RWPE2 (cell line): ENCODE data around the gene ADAT1.

ENCODE experiments used
- ATAC-seq: fragments of 200-7000 bp; cut with Tn5 transposase; 3 replicates; pipeline ENCODE4 v1.9.1; 2021; ENCODE audit warnings: low read depth
- DNase-seq: peaks from one replicate; pipeline ENCODE4 v3.0.0-alpha.2; 2020; ENCODE audit warnings: low spot score
- H3K27ac ChIP-seq: fragments of 450-650 bp; 2 replicates; pipeline ENCODE4 v1.5.1; 2017; ENCODE audit warnings: mild to moderate bottlenecking; ENCODE audit not compliant: poor library complexity, severe bottlenecking
- H3K27me3 ChIP-seq: fragments of 250-450 bp; sonication (Bioruptor Pico); 2 replicates; pipeline ENCODE4 v1.5.1; 2021; ENCODE audit warnings: mild to moderate bottlenecking, moderate library complexity; ENCODE audit not compliant: insufficient read depth, poor library complexity, severe bottlenecking
- H3K36me3 ChIP-seq: fragments of 250-450 bp; sonication (Bioruptor Pico); 2 replicates; pipeline ENCODE4 v1.5.1; 2020; ENCODE audit warnings: low read depth, mild to moderate bottlenecking, moderate library complexity
- H3K4me1 ChIP-seq: fragments of 250-450 bp; sonication (Bioruptor Pico); 2 replicates; pipeline ENCODE4 v1.5.1; 2021; ENCODE audit warnings: mild to moderate bottlenecking, moderate library complexity; ENCODE audit not compliant: insufficient read depth, poor library complexity, severe bottlenecking
- H3K4me3 ChIP-seq: fragments of 250-450 bp; sonication (Bioruptor Pico); 2 replicates; pipeline ENCODE4 v1.5.1; 2021; ENCODE audit warnings: mild to moderate bottlenecking, moderate library complexity; ENCODE audit not compliant: severe bottlenecking
- H3K9me3 ChIP-seq: fragments of 250-450 bp; sonication (Bioruptor Pico); 2 replicates; pipeline ENCODE4 v1.5.1; 2021; ENCODE audit warnings: mild to moderate bottlenecking, moderate library complexity; ENCODE audit not compliant: severe bottlenecking
- CTCF ChIP-seq: fragments of 450-650 bp; IDR thresholded peaks from one replicate; pipeline ENCODE4 v1.5.1; 2017; ENCODE audit warnings: mild to moderate bottlenecking, moderate library complexity; ENCODE audit not compliant: poor library complexity, severe bottlenecking

Gene ADAT1

GRCh38 chr16:75622761-75623605 is at the start of gene ADAT1:
Gene ADAT1 (minus strand): TSS chr16:75623281. CDS start chr16:75620799, 2,482 bp downstream.
- TF ChIP-seq CTCF = no peak

GRCh38 chr16:75667503-75667902 is 44.4 kb upstream of the ADAT1 start:
- Histone ChIP-seq H3K4me3 (no peak overlapping the region), H3K27ac (no peak overlapping the region), H3K4me1 (no peaks in the 10 kb centered on the region), H3K36me3 (no peaks in the 10 kb centered on the region), H3K27me3 (no peaks in the 10 kb centered on the region), H3K9me3 (no peaks in the 10 kb centered on the region)
- ATAC-seq (no peak), DNase-seq (no peak)
- TF ChIP-seq CTCF = no peak

More at GRCh38 chr16:75622761-75623605, at the start of gene ADAT1:
- Histone ChIP-seq H3K4me3 (peak within 1 kb of the TSS; percentile 55), H3K36me3 (peaks cover 58% of the 10 kb centered on the region), H3K27me3 (no peaks in the 10 kb centered on the region), H3K4me1 (peaks cover 12% of the 10 kb centered on the region), H3K27ac (peak within 1 kb of the TSS; percentile 55), H3K9me3 (no peaks in the 10 kb centered on the region)
- ATAC-seq (peak; percentile 95), DNase-seq (peak; percentile 98)

- Histone ChIP-seq H3K4me1 (no peaks in the 10 kb centered on the region), H3K4me3 (no peak overlapping the region), H3K27ac (no peak overlapping the region), H3K36me3 (peaks cover 36% of the 10 kb centered on the region), H3K27me3 (no peaks in the 10 kb centered on the region), H3K9me3 (no peaks in the 10 kb centered on the region)
- ATAC-seq = no peak
- TF ChIP-seq CTCF = no peak
- no peak for DNase-seq
Observed at GRCh38 chr16:75660726-75661302, 37.7 kb upstream of the ADAT1 start.

GRCh38 chr16:75660321-75660720 is 37.2 kb upstream of the ADAT1 start:
- ATAC-seq (no peak), DNase-seq (no peak)
- H3K4me1 ChIP-seq = no peaks in the 10 kb centered on the region
- no peak for TF ChIP-seq CTCF
- no peaks in the 10 kb centered on the region for H3K9me3 ChIP-seq
- no peak overlapping the region for H3K4me3 ChIP-seq
- peaks cover 41% of the 10 kb centered on the region for H3K36me3 ChIP-seq
- no peaks in the 10 kb centered on the region for H3K27me3 ChIP-seq
- H3K27ac ChIP-seq = no peak overlapping the region

- Histone ChIP-seq H3K27ac (no peak overlapping the region), H3K27me3 (no peaks in the 10 kb centered on the region), H3K9me3 (no peaks in the 10 kb centered on the region), H3K36me3 (peaks cover 62% of the 10 kb centered on the region), H3K4me1 (no peaks in the 10 kb centered on the region), H3K4me3 (no peak overlapping the region)
- no peak for TF ChIP-seq CTCF
- ATAC-seq (no peak), DNase-seq (no peak)
Observed at GRCh38 chr16:75658175-75658574, 35.1 kb upstream of the ADAT1 start.
